ENCODE measurements around the gene HERC3.

Gene HERC3

DNA sequence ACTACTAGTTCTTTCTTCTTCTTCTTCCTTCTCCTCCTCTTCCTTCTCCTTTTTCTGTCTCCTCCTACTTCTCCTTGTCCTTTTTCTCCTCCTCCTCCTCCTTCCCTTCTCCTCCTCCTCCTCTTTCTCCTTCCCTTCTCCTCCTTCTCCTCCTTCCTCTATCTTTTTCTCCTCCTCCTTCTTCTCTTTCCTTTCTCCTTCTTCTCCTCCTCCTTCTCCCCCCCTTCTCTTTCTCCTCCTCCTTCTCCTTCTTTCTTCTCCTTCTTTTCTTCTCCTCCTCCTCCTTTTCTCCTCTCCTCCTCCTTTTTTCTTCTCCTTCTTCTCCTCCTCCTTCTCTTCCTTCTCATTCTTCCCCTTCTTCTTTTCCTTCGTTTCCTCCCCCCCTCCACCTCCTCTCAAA lies 127.1 kb downstream of the HERC3 start:
- DNase-seq (ENCODE audit: low read depth, low spot score) = no peak

DNA sequence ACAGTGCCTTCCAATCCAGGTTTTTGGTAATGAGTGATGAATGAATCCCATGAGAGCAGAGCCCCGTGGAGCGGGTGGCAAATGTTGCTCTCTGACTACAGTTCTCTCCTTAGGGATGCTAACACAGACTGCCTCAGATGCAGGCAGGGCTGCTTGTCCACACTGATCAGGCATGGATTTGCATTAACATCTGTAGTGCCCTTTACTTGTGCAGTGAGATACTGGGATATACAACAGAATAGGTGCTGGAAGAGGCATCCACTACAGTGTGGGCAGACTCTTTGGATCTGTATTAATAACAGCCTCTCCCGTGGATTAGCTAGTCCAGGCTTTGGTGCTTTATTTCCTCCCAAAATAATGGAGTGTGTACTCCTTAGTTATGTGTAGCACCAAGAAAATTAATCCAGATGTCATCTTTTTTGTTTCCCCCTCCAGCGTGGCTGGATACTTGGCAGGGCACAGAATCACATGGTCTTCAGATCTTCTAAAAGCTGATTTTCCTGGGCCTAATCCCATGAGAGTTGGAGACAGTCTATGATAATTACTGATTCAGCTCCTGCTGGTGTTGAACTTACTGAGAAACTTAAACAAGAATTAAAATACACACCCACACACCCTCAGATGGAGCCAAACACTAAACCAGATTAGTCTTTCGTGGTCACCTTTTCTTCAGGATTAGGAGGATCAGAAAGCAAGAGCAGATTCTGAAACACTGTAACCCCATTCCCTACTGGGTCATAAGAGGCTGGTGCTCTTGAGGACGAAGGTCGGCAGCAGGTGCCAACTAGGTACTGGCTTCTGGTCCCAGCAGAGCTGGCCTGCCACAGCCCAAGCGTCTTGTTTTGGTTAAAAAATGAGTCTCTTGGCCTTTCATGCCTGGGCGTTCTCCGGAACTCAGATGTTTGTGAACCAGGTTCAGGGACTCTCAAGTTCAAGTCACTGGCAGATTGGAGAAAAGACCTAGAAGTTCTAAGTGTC lies 128.5 kb downstream of the HERC3 start:
- no peak for DNase-seq (ENCODE audit: low read depth, low spot score)

DNA sequence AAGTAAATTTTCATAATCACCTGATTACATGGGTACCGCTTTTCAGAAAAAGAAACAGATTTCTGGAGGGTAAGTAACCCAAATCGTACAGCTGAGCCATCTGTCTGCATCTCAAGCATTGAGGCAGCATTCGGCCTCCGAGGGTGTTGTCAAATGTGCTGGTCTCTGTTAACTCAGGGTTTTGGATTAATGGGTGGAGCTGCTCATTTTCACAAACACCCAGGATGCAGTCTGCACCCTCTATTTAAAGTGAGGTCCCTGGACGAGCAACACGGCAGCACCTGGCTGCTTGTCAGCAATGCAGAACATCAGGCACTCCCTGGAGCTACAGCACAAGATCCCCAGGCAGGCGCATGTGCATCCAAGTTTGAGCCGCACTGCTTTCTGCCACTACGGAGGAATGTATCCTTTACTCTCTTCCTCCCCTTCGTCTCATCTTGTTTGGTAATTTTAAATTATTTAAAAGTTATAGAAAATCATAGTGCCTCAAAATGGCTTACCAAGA lies 130.0 kb downstream of the HERC3 start:
- no peak for DNase-seq (ENCODE audit: low read depth, low spot score)

DNA sequence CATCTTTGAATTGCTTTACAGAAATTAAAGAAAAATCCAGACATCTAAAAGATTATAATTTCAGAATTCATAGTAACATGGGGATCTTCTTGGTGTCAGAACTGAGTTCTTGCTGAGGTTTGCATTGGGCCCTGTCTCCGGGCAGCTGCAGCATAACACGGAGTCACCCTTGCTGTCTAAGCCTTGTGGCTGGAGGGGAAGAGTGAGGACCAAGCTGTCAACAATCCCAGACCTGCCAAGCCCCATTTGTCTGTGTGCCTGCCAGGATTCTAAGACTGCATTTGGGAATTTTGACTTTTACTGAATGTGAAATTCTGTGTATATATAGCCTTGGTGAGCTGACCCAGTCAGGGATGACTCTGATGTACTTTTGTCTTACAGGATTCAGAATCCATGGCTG lies 130.5 kb downstream of the HERC3 start:
- no peak for DNase-seq (ENCODE audit: low read depth, low spot score)

DNA sequence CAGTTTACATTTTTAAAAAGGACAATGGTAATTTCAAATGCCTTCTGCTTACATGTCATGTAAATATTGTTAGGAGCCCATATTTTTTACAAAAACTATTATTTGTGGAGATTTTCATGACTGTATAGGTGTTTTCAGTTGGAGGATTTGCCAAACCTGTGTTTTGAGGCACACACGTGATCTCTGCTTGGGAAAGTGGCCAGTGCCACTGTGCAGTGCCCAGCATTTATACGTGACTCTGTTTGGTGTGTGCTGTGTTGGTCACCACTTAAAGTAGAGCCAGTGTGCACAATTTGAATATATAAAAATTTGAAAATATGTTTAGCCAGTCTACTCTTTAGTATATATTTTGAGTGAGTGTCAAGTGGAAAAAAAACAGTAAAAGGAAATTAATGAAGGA lies 132.1 kb downstream of the HERC3 start:
- no peak for DNase-seq (ENCODE audit: low read depth, low spot score)

DNA sequence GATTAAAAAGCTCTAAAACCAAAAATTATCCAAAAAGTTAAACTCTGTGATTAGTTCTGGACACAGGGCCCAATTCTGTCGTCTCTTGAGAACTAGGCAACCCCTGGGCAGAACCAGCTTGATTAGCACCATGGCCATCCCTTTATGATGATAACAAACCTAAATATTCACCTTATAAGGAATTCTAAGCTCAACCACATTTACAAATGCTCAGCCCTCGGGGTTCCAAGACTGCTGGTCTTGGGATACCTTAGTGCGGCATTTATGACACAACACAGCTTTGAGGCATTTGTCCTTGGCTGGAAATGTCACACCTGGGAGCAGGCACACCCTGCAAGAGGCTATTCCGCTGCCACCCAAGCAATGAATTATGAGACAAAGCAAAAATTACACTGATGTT lies 132.9 kb downstream of the HERC3 start:
- no peak for DNase-seq (ENCODE audit: low read depth, low spot score)

DNA sequence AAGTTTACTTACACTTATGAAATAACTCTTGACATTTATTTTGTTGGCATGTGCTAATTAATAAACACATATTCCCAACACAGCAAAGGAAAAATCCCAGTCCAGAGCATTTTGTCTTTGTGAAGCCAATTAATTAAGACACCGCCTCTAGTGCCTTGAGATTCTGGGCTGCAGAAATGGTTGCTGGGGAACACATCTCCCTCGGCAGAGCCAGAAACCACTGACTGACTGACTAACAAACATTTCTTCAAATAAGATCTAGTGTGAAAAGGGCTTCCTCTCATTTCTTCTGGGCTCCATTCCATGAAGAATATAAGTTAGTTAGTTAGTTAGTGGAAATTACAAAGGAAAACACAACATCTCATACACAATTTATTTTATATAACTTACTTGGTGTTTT lies 133.7 kb downstream of the HERC3 start:
- no peak for DNase-seq (ENCODE audit: low read depth, low spot score)

DNA sequence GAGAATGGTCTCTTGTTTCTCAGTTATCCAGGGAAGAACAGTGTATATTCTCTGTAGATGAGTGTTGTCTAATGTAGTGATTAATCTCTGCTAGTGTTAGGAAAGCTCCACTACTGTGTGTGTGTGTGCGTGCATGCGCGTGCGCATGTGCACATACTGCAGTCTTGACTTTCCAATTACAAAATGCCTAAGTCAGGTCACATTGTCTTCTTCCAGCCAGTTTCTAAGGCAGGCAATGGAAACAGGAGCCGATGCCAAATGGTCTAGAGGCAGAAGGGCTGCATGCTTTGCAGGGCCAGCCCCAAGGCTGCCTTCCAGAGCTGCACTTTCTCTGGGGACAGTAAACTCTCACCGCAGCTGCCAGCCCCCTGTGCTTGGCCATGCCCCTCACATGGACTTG lies 135.9 kb downstream of the HERC3 start:
- DNase-seq (ENCODE audit: low read depth, low spot score) = no peak

DNA sequence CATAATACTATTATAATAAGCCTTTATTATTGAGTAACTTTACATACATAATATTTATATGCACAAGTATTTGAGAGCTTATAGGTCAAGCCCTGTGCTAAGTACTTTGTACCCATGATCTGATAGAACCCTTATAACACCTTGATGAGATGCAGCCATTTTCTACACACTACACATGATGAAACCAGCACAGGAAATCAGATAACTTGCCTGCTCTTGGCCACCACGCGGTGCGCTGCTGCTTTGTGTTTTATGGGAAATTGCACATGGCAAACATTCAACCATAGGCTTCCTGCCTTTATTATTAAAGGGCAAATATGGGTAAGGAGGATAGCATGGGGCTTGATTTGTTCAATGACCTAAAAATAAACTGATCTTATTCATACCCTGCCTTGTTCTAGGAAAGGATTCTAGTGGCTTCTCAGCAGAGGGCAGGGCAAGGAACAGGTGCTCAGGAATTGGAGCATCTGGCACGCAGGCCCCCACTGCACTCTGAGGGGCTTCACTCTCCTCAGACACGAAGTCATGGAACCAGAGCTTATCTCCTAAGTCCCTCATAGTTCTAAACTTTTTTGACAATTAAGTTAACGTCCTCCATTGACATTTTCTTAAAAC lies 137.0 kb downstream of the HERC3 start:
- DNase-seq (ENCODE audit: low read depth, low spot score) = no peak

DNA sequence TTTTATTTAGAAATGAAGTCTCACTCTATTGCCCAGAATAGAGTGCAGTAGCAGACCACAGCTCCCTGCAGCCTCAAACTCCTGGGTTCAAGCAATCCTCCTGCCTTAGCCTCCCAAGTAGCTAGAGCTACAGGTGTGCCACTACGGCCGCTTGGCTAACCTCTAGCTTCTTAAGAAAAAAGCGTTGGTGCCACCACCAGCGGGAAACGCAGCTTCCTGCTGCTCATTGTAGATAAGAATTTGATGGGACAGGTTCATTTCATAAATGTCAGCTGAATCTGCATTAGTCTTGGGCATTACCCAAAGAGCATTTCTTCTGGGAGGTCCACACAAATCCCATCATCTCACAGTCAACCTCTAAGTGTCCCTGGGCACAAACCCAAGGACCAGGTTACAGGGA lies 138.5 kb downstream of the HERC3 start:
- DNase-seq (ENCODE audit: low read depth, low spot score) = no peak

DNA sequence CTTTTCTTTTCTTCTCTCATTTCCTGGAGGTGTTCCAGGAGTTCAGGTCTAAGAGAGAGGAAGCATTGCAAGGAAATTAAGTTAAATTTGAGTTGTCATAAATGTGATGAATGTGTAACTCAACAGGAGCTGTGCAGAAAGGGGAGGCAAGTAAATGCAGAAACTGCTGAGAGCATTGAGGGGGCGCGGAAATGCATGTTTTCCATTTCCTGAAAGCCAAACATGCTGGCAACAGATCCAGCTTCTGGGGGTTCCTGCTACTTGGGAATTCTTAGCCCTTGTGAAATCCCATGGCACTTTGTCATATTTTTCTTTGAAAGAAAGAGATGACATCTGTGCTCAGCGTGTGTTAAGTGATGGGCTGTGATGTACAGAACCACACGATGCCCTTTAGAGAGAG lies 139.1 kb downstream of the HERC3 start:
- no peak for DNase-seq (ENCODE audit: low read depth, low spot score)

DNA sequence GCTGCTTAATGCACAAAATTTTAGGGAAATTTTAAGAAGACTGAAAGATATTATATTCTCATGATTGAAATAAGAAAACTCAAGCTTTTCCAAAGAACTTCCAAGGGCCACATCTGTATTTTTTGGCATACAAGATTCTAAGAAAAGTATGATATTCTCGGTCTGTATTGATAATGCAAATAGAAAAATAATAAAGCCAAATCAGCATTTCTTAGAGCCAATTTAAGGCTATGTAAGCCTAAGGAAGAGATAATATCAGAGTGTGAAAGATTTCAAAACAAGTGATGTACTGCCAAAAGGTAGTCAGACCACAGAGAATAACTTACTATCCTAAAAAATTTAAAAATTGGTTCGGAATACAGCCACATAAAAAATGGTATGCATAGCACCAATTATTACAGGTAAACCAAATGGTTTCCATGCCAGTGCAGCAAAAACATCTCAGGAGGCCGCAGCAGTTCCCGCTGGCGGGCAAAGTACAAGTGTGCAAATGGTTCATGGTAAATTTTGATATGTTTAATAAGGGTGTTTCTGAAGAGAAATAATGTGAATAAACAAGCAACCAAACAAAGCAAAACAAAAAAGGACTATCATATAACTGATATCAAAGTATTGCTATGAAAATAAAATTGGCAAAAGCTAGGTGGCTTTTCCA lies 140.6 kb downstream of the HERC3 start:
- DNase-seq (ENCODE audit: low read depth, low spot score) = no peak

DNA sequence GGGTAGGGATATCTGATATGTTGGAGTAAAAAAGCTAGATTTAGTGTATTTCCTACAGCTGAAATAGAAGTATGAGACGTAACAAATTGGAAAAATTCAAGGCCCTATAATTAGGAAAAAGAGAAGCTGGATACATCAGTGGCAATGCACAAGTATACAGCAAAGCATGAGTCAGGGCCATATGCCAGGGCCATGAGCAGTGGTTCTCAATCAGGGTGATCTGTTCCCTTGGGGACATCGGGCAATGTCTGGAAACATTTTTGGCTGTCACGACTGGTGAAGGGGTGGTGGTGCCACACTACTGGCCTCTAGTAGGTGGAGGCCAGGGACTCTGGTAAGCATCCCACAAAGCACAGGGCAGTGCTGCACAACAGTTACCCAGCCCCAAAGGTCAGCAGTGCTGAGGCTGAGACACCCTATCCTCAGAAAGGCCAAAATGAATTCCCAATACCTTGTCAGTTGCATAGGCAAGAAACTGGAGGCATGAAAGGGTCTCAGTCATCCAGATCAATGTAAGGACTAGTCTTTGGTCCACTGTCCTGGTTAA lies 142.2 kb downstream of the HERC3 start:
- DNase-seq (ENCODE audit: low read depth, low spot score) = no peak

DNA sequence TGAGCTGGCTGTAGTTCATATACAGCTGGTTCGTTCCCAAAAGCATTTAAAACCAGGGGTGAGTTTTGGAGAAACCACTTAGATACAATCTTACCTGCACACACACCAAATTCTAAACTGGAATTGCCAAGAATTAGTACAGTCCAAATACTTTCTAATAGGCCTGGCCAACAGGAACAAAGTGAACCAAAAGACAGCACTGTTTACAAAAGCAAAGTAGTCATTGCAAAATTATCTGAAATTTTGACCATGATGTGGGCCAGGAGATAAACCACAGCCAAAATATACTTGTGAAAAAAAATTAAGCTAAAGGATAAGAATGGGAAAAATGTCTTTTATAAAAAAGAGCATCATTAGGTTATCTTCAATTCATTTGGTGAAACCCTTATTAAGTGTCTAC lies 143.3 kb downstream of the HERC3 start:
- DNase-seq (ENCODE audit: low read depth, low spot score) = peak; percentile 19

DNA sequence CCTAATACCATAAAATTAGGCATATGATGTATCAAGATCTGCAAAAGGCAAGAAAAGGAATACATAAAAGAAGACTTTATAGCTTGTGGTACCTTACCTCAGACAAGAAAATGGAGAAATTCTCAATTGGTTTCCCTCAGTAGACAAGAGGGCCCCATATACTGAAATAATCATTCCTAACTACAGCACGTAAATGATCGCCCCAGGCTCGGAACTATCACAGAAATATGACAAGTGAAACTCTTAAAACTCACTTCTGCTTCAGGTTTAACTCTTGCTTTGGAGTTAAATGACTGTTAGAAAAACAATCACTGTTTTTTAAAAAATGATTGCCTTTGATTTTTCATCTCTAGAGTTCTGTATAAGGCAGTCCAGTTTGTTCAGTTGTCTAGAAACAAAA lies 144.0 kb downstream of the HERC3 start:
- DNase-seq (ENCODE audit: low read depth, low spot score) = no peak

DNA sequence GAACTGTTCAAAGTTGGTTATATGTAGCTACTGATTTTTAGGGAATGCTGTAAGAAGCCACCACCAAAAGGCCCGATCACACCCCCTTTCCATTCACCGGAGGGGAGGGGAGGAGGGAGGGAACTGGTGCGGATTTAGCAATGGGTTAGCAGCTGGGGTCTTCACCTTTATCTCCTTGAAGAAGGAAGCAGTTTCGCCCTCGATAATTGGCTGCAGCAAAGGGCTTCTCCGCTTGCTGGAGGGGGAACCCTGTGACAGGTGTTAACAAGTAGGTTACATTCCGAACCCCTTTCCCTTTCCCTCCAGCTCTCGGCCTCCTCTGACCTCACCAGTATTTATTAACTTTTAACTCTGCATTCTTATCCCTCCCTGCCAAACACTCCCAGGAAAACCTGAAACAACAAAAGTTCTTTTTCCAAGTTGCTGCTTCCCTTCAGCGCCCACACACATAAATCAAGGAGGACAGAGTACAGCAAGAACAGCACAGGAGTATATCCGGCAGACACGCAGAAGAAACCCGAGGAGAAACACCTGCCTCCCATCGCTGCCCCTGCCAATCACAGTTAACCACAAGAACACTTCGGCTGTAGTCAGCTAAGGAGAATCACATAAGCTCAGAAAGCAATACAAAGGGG lies 145.1 kb downstream of the HERC3 start:
- DNase-seq (ENCODE audit: low read depth, low spot score) = peak; percentile 42

DNA sequence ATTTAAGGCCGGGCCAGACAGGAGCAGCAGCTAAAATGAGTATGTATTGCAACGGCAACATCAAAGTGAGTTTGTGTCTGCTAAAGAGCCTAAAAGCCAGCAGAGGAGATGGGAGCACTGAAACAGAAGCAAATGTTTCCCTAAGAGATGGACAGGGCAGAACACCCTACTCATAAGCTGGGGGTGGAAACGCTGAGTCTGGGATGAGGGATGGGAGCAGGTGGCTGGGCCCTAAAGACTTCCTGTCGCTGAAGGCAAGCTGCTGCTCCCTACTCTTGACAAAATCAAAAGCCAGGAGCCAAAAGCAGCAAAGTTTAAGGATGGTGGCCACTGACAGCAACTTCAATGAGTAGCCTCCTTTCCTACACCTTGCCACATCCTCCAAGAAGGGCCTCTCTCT lies 145.9 kb downstream of the HERC3 start:
- DNase-seq (ENCODE audit: low read depth, low spot score) = no peak

DNA sequence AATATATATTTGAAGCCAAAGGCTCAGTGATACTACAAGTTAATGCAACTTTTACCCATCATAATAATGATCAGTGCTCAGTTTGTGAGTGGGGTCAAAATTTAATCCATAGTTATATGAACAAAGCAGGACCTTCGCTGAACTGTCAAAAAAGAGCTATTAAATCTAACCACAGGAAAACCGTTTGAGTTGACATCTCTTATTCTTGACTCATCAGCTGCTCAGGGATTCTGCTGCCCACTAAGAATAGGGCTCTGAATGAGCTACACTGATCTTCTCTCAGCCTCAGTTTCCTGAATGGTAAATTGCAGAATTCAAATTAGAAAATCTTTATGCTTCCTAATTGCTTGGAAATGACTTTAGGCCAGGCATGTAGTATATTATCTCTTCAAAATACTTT lies 150.3 kb downstream of the HERC3 start:
- DNase-seq (ENCODE audit: low read depth, low spot score) = no peak

DNA sequence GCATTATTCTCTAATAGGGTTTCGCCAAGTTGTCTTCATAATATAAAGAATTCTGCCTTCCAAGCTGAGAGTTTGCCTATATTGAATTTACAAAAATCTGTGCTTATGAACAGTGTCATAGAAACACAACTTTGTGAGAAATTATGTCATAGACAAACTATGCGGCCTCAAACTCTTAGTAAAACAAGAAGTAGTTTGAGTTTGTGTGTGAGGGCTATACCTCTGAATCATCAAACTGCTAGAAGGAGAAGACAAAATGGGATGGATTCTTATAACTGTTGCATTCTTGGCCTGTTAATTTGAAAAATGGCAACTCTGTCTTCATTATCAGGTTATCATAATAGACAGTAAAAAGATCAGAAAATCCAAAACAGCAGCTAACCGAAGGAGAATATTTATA lies 151.4 kb downstream of the HERC3 start:
- peak; percentile 76 for DNase-seq (ENCODE audit: low read depth, low spot score)

DNA sequence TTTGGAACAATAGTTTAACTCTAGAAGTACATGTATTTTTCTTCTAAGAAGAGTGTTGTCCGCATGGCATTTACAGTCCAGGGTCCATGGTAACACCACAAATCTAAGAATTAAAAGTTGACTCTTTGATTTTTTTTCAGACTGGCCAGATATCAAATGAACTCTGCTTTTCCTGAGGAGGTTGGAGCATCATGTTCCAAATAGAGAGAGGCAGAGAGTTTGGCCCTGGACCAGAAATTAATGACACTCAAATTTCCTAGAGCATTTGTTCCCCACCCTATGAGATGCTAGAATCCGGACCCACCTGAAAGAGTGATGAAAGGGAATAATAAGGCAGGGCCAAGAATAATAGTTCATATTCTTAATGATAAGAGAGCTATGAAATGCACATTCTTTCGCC lies 152.3 kb downstream of the HERC3 start:
- no peak for DNase-seq (ENCODE audit: low read depth, low spot score)

DNA sequence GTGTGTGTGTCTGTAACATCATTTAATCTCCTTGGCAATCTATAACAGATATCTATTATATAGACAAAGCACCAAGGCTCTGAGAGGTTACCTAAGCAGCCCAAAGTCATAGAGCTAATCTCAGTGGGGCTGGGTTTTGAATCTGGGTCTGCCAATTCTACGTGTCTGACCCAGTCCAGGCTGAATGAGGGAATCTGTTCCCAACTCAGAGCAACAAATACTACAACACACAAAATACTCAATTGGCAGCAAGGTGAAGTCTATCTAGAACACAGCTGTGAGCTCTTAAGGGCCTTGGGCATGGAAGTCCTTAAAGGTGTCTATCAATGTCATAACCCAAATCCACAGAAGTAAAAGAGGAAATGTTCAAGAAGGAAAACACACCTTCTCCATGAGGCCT lies 152.9 kb downstream of the HERC3 start:
- DNase-seq (ENCODE audit: low read depth, low spot score) = no peak

Measured in astrocyte of the hippocampus (primary cell).